Measurements from ENCODE around the gene WDR83.
"Not testable (repeated sequence)": the region's sequence is repeated elsewhere in the genome, so short reads cannot be mapped to it uniquely, and the experiment has no call there.

WDR83 gene

GRCh38 chr19:12687496-12688196 is 21.0 kb downstream of the WDR83 start, which contains the start of gene GNG14:
TSS of gene GNG14 (plus strand) at chr19:12687998. CDS start at chr19:12688049, 51 bp downstream.
- DNase-seq = no peak

GRCh38 chr19:12689012-12689411 is 22.4 kb downstream of the WDR83 start:
- no peak for DNase-seq

- no peak for DNase-seq
These were observed 23.1 kb downstream of the WDR83 start for GRCh38 chr19:12689581-12690216.

GRCh38 chr19:12692960-12693359 is 26.4 kb downstream of the WDR83 start:
- no peak for DNase-seq

GRCh38 chr19:12694641-12695040 is 28.0 kb downstream of the WDR83 start:
- no peak for DNase-seq

GRCh38 chr19:12695096-12695495 is 28.5 kb downstream of the WDR83 start:
- no peak for DNase-seq

- no peak for DNase-seq
These were observed 28.9 kb downstream of the WDR83 start for GRCh38 chr19:12695514-12695913.

GRCh38 chr19:12695997-12696365 is 29.4 kb downstream of the WDR83 start:
- no peak for DNase-seq

GRCh38 chr19:12696366-12697335 is 30.0 kb downstream of the WDR83 start, which contains the start of gene FBXW9:
TSS of gene FBXW9 (minus strand) at chr19:12696631. CDS start at chr19:12696581, 50 bp downstream.
- peak; percentile 84 for DNase-seq

GRCh38 chr19:12697425-12697824 is 30.8 kb downstream of the WDR83 start:
- DNase-seq = not testable (repeated sequence)

GRCh38 chr19:12698138-12698537 is 31.5 kb downstream of the WDR83 start:
- no peak for DNase-seq

GRCh38 chr19:12701596-12702282 is 35.1 kb downstream of the WDR83 start:
- DNase-seq = no peak

- DNase-seq = no peak
These were observed 36.4 kb downstream of the WDR83 start for GRCh38 chr19:12703046-12703445.

- DNase-seq = no peak
These were observed 38.6 kb downstream of the WDR83 start for GRCh38 chr19:12705169-12705568.

- DNase-seq = no peak
These were observed 39.2 kb downstream of the WDR83 start for GRCh38 chr19:12705654-12706331.

- no peak for DNase-seq
These were observed 39.7 kb downstream of the WDR83 start for GRCh38 chr19:12706332-12706718.

- no peak for DNase-seq
These were observed 42.0 kb downstream of the WDR83 start for GRCh38 chr19:12708641-12709040.

- DNase-seq = no peak
These were observed 44.6 kb downstream of the WDR83 start for GRCh38 chr19:12711187-12711586.

GRCh38 chr19:12712077-12712476 is 45.5 kb downstream of the WDR83 start:
- DNase-seq = not testable (repeated sequence)

GRCh38 chr19:12713304-12713703 is 46.7 kb downstream of the WDR83 start:
- not testable (repeated sequence) for DNase-seq

- no peak for DNase-seq
These were observed 48.5 kb downstream of the WDR83 start for GRCh38 chr19:12715102-12715501.

GRCh38 chr19:12715929-12716328 is 49.3 kb downstream of the WDR83 start:
- no peak for DNase-seq
